ENCODE measurements around the gene THADA. TPM values are rescaled to one million over a fixed set of nuclear protein-coding genes. Genes with fewer than 3 reads are reported as not detected.
"Not testable (repeated sequence)": the region's sequence is repeated elsewhere in the genome, so short reads cannot be mapped to it uniquely, and the experiment has no call there.

Gene THADA
- total RNA-seq, 1 donor from 2014 or later: 33.8 TPM

DNA sequence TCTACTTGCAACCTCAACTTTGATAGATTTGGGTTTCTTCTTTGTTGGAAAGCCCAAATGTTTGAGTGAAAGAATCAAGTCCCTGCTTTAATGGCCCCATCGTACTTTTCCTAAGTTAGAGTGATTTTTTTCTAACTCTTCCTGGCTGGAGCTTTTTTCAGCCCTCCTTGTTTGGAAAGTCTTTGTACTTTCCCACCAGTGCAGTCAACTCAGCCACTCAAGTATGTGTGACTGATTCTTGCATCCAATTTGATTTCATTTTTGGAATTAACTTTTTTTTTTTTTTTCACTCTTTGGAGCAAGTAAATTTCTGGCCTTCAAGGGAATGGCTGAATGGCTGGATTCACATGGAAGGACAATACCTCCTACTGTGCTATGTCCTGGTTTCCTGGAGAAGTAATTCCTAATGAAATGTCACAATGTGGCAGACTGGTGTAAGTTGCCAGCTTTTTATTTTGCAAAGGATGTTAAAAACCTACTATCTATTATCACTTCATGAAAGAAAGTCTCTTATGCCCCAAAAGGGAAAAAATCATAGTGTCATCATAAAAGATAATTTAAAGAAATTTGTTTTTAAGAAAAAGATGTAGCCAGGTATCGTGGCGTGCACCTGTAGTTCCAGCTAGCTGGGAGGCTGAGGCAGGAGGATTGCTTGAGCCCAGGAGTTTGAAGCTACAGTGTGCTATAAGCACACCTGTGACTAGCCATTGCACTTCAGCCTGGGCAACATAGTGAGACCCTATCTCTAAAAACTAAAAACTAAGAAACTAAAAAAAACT is 293.5 kb downstream of the THADA start:
- DNase-seq (ENCODE audit: low read depth, low spot score): no peak
- H3K4me1 Mint-ChIP-seq: peaks cover 40% of the 10 kb centered on the region
- H3K9me3 Mint-ChIP-seq: no peaks in the 10 kb centered on the region
- peaks cover 2% of the 10 kb centered on the region for H3K36me3 Mint-ChIP-seq (ENCODE audit: low read depth)
- TF ChIP-seq CTCF (conservative IDR thresholded peaks at IDR 0.05): no peak
- H3K4me3 Mint-ChIP-seq: no peak overlapping the region
- H3K27me3 Mint-ChIP-seq (ENCODE audit: low read depth): no peaks in the 10 kb centered on the region
- H3K27ac Mint-ChIP-seq (ENCODE audit: unreplicated experiment): no peak overlapping the region

DNA sequence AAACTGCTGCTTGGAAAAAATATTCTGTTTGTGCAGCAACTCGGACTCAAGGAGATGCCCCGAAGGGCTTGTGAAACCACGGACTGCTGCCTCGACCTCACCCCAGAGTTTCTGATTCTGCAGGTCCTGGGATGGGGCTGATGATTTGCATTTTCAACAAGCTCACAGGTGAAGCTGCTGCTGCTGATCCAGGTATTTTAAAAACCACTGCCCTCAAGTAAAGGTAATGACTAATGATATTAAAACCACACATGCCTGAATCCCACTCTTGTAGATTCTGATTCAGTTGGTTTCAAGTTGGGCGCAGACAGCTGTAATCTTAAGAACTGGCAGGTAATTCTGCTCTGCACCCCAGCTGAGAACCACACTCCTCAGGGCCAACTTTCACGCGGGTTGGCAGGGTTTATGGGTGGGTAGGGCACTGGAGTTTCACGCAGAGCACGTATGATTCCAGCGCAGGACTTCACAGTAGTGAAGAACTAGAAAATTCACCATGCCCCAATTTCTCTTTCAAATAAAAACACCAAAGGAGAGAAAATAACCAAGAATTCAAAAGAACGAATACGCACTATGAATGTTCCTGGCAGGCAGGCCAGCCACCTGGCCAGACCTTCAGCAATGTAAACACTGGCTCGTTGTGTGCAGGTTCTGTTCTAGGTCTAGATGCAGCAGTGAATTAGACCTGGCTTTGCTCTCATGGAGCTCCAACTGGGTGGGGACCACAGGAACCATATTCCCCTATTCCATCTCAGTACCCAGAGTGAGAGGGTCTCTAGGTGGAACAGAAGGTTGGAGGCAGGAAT is 294.9 kb downstream of the THADA start:
- Mint-ChIP-seq H3K36me3 (ENCODE audit: low read depth) (peaks cover 5% of the 10 kb centered on the region), H3K4me3 (no peak overlapping the region), H3K27me3 (ENCODE audit: low read depth) (no peaks in the 10 kb centered on the region), H3K9me3 (no peaks in the 10 kb centered on the region), H3K4me1 (peaks cover 40% of the 10 kb centered on the region), H3K27ac (ENCODE audit: unreplicated experiment) (peak overlapping the region; percentile 19)
- no peak for DNase-seq (ENCODE audit: low read depth, low spot score)
- no peak for TF ChIP-seq CTCF (conservative IDR thresholded peaks at IDR 0.05)

DNA sequence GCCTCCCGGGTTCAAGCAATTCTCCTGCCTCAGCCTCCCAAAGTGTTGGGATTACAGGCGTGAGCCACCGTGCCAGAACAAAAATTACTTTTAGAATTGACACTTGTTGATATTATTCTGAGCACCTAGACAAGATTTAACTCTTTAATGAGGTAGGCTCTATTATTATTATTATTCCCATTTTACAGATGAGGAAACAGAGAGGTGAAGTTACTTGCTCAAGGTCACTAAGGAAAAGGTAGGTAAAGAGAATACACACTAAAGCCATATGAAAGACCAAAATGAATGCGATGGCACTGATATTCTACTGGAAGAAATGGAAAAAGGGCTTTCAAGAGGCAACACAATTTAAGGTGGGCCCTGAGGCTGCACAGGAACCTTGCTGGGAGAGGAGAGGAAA is 295.6 kb downstream of the THADA start:
- no peak overlapping the region for H3K27ac Mint-ChIP-seq (ENCODE audit: unreplicated experiment)

GRCh38 chr2:43298500-43298899 is 297.3 kb downstream of the THADA start:
- no peak for DNase-seq (ENCODE audit: low read depth, low spot score)
- peaks cover 40% of the 10 kb centered on the region for H3K4me1 Mint-ChIP-seq
- no peak overlapping the region for H3K27ac Mint-ChIP-seq (ENCODE audit: unreplicated experiment)
- H3K36me3 Mint-ChIP-seq (ENCODE audit: low read depth): peaks cover 15% of the 10 kb centered on the region
- no peaks in the 10 kb centered on the region for H3K27me3 Mint-ChIP-seq (ENCODE audit: low read depth)
- peaks cover 8% of the 10 kb centered on the region for H3K9me3 Mint-ChIP-seq
- no peak for TF ChIP-seq CTCF (conservative IDR thresholded peaks at IDR 0.05)
- no peak overlapping the region for H3K4me3 Mint-ChIP-seq

More for the DNA sequence above, 295.6 kb downstream of the THADA start:
- DNase-seq (ENCODE audit: low read depth, low spot score): no peak
- Mint-ChIP-seq H3K36me3 (ENCODE audit: low read depth) (peaks cover 5% of the 10 kb centered on the region), H3K27me3 (ENCODE audit: low read depth) (no peaks in the 10 kb centered on the region), H3K4me1 (peaks cover 36% of the 10 kb centered on the region), H3K9me3 (peaks cover 2% of the 10 kb centered on the region), H3K4me3 (no peak overlapping the region)
- TF ChIP-seq CTCF (conservative IDR thresholded peaks at IDR 0.05): no peak

DNA sequence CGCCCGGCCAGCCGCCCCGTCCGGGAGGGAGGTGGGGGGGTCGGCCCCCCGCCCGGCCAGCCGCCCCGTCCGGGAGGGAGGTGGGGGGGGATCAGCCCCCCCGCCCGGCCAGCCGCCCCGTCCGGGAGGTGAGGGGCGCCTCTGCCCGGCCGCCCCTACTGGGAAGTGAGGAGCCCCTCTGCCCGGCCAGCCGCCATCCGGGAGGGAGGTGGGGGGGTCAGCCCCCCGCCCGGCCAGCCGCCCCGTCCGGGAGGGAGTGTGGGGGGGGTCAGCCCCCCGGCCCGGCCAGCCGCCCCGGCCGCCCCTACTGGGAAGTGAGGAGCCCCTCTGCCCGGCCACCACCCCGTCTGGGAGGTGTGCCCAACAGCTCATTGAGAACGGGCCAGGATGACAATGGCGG is 298.1 kb downstream of the THADA start:
- not testable (repeated sequence) for H3K27me3 Mint-ChIP-seq (ENCODE audit: low read depth); H3K4me3 Mint-ChIP-seq; DNase-seq (ENCODE audit: low read depth, low spot score); H3K27ac Mint-ChIP-seq (ENCODE audit: unreplicated experiment); H3K9me3 Mint-ChIP-seq
- Mint-ChIP-seq H3K4me1 (peaks cover 37% of the 10 kb centered on the region), H3K36me3 (ENCODE audit: low read depth) (peaks cover 18% of the 10 kb centered on the region)
